Hindlimb muscle (tissue), 1 donor: ENCODE measurements around the gene CFAP251. TPM values are rescaled to one million over a fixed set of nuclear protein-coding genes. Genes with fewer than 3 reads are reported as not detected.

Experiments
- polyA plus RNA-seq: library from polyadenylated mRNA; unstranded; fragments of 120-200 nt; gene quantifications from one replicate; pipeline ENCODE4 v1.2.1, GENCODE V29; 2013; ENCODE audit not compliant: insufficient read length

The CFAP251 gene
- polyA plus RNA-seq, 1 donor, result 1.3 TPM

Other genes starting within 250 kb of the CFAP251 start
- 0.54 TPM for gene MORN3, start 248.9 kb upstream of the CFAP251 start, polyA plus RNA-seq
- 30.4 TPM for gene TMEM120B, start 205.8 kb upstream of the CFAP251 start, polyA plus RNA-seq
- gene RHOF, start 124.9 kb upstream of the CFAP251 start, polyA plus RNA-seq, result 3.7 TPM
- gene SETD1B, start 114.6 kb upstream of the CFAP251 start, polyA plus RNA-seq, result 12.3 TPM
- not detected for gene HPD, start 59.7 kb upstream of the CFAP251 start, polyA plus RNA-seq
- gene PSMD9, start 29.8 kb upstream of the CFAP251 start, polyA plus RNA-seq, result 44.4 TPM
- gene BCL7A, start 103.3 kb downstream of the CFAP251 start, polyA plus RNA-seq, result 21.2 TPM
- 36.7 TPM for gene MLXIP, start 160.2 kb downstream of the CFAP251 start, polyA plus RNA-seq